ENCODE results near the gene EBNA1BP2.

The EBNA1BP2 gene

DNA sequence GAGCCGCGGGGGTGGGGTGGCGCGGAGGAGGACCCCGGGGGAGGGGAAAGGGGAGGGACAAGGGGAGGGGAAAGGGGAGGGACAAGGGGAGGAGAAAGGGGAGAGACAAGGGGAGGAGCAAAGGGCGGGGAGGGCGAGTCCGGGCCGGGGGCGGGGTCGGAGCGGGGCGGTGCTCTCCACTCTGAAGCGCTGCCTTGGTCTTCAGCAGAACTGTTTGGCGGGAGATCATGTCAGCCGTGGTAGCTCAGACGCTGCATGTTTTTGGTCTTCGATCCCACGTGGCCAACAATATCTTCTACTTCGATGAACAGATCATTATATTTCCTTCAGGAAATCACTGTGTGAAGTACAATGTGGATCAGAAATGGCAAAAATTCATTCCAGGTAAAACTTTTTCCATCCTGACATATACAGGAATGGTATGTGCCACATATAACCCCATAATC lies 460 bp upstream of the EBNA1BP2 start:
- peak; percentile 92 for DNase-seq (ENCODE audit: low read depth)
- TF ChIP-seq, protein P1, sequence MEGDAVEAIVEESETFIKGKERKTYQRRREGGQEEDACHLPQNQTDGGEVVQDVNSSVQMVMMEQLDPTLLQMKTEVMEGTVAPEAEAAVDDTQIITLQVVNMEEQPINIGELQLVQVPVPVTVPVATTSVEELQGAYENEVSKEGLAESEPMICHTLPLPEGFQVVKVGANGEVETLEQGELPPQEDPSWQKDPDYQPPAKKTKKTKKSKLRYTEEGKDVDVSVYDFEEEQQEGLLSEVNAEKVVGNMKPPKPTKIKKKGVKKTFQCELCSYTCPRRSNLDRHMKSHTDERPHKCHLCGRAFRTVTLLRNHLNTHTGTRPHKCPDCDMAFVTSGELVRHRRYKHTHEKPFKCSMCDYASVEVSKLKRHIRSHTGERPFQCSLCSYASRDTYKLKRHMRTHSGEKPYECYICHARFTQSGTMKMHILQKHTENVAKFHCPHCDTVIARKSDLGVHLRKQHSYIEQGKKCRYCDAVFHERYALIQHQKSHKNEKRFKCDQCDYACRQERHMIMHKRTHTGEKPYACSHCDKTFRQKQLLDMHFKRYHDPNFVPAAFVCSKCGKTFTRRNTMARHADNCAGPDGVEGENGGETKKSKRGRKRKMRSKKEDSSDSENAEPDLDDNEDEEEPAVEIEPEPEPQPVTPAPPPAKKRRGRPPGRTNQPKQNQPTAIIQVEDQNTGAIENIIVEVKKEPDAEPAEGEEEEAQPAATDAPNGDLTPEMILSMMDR (IDR thresholded peaks at IDR 0.05; ENCODE audit: insufficient read depth, low read depth, low read length, missing control alignments): no peak
- H3K4me3 ChIP-seq (ENCODE audit: low read length): peak overlapping the region; percentile 95

DNA sequence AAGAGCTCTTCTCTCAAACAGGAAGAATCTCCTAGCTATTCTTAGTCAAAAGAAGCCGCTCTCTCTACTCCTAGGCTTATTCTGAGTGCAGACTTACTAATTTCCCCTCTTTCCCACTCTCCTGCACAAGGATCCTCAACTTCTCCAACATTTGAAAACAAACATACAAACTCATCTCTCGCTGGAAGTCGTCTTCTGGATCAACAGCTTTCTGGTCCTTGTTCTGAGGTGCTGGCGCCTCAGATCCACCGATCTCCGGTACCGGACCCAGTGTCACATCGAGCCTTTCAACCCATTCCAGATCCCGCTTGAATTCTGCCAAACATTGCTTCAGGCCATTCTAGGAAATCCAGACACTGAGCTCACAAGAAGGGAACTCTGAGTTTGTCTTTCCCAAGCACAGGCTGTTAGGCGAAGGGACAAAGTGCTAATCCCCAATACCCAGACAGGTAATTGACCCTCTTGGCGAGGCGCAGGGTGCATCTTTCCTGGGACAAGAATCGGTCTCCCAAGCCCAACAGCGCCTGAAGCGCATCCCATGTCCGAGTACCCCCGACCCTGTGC lies 696 bp downstream of the EBNA1BP2 start:
- TF ChIP-seq, protein P1 (IDR thresholded peaks at IDR 0.05; ENCODE audit: insufficient read depth, low read depth, low read length, missing control alignments): no peak
- DNase-seq (ENCODE audit: low read depth): peak; percentile 5
- H3K4me3 ChIP-seq (ENCODE audit: low read length): peak overlapping the region; percentile 95

DNA sequence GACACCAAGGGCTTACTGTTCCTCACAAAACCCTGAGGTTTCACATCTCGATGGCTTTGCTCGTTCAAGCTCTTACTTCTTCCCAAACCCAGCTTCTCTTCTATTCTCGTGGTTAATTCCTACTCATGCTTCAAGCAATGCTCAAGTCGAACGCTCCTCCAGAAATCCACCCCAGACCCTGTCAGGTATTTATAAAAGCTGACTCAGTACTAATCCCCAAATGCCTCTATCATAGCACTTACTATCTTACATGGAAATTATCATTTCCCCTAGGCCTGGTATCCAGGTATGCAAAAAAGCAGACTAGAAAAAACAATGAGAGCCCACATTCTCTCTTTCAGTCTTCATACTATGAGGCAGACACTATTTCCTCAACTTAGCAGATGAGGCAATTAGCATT lies 6.3 kb downstream of the EBNA1BP2 start:
- H3K4me3 ChIP-seq (ENCODE audit: low read length): no peak overlapping the region
- TF ChIP-seq, protein P1 (IDR thresholded peaks at IDR 0.05; ENCODE audit: insufficient read depth, low read depth, low read length, missing control alignments): no peak
- DNase-seq (ENCODE audit: low read depth): no peak

DNA sequence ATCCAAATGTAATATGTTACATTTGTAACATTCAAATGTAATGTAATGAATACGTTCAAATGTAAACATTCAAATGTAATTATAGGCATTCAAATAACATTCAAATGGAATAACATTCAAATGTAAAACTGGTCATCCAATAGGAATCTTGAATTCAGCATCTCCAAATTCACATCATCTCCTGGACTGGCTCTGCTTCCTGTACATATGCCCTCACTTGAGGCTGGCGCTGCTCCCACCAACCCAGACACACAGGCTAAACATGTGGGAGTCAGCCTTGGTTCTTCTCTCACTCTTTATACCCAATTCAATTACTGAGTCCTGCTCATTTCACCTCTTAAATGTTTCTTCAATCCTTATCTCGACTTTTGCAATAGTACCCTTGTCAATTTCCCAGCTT lies 6.9 kb downstream of the EBNA1BP2 start:
- DNase-seq (ENCODE audit: low read depth): no peak

DNA sequence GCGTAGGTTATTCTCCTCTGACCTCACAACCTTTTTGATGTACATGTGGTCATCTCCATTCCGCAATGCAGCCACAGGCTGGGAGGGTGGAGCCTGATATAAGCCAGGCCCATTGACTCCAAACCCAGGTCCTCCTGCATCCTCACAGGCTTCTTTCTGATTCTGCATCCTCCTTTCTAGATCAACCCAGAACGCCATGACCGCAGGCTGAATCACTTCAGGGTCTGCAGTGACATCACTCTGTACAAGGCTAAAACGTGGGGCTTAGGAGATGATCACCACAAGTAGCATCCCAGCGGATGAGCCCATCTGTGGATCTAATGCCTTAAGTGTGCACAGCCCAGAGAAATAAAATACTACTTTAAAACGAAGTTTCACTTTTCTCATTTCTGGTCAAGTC lies 16.1 kb downstream of the EBNA1BP2 start:
- TF ChIP-seq, protein P1 (IDR thresholded peaks at IDR 0.05; ENCODE audit: insufficient read depth, low read depth, low read length, missing control alignments): no peak
- H3K4me3 ChIP-seq (ENCODE audit: low read length): no peak overlapping the region
- no peak for DNase-seq (ENCODE audit: low read depth)

More for the DNA sequence above, 6.9 kb downstream of the EBNA1BP2 start:
- H3K4me3 ChIP-seq (ENCODE audit: low read length): no peak overlapping the region
- TF ChIP-seq, protein P1 (IDR thresholded peaks at IDR 0.05; ENCODE audit: insufficient read depth, low read depth, low read length, missing control alignments): no peak

DNA sequence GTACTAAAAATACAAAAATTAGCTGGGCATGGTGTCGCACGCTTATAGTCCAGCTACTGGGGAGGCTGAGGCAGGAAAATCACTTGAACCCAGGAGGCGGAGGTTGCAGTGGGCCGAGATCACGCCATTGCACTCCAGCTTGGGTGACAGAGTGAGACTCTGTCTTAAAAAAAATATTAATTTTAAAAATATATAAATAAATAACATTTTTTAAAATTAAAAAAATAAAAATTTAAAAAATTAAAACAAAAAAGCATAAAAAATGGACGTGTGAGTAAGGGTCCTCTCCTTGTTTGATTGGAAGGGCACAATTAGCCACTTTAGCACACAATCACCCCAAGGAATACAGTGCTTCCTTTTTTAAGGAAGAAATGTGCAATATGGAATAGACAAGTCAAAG lies 18.6 kb downstream of the EBNA1BP2 start:
- TF ChIP-seq, protein P1 (IDR thresholded peaks at IDR 0.05; ENCODE audit: insufficient read depth, low read depth, low read length, missing control alignments): no peak

DNA sequence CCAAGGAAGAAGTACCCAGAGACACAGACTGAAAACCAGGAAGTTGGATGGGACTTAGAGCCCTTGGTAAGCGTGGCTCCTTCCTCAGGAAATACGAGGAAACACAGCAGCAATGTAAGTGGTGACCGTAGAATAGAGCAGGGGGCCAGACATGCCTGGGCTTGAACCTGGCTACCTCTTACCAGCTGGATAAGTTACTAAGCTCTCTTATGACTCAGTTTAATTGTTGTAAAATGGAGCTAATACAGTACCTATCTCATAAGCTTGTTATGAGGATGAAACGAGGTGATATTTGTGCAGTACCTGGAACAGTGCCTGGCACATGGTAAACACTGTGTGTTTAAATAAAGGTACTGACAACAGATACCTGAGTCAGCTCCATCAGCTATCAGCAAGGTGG lies 19.2 kb downstream of the EBNA1BP2 start:
- TF ChIP-seq, protein P1 (IDR thresholded peaks at IDR 0.05; ENCODE audit: insufficient read depth, low read depth, low read length, missing control alignments): peak; percentile 26
- H3K4me3 ChIP-seq (ENCODE audit: low read length): peak overlapping the region; percentile 3
- DNase-seq (ENCODE audit: low read depth): peak; percentile 97

More for the DNA sequence above, 18.6 kb downstream of the EBNA1BP2 start:
- no peak for DNase-seq (ENCODE audit: low read depth)
- no peak overlapping the region for H3K4me3 ChIP-seq (ENCODE audit: low read length)
